ENCODE data around the gene ARHGEF38.

The ARHGEF38 gene

GRCh38 chr4:105551965-105552746 is at the start of gene ARHGEF38:
ARHGEF38 (plus strand) TSS chr4:105552620; CDS start chr4:105552766, 146 bp downstream.
- H3K27ac ChIP-seq: no peak within 1 kb of the TSS
- POLR2A ChIA-PET (ENCODE audit: low non-redundant PET): no interaction called here
- CTCF ChIA-PET: interaction anchor here (0.6 to 0.7 kb wide), 2 partner anchors 61 to 691 kb away, joined by 3 to 5 read pairs; no protein-coding TSS in a partner anchor
- peak; percentile 27 for DNase-seq (ENCODE audit: low spot score)
- no peak for TF ChIP-seq CTCF (conservative IDR thresholded peaks at IDR 0.05; ENCODE audit: low read depth)

GRCh38 chr4:105503484-105503883 is 48.9 kb upstream of the ARHGEF38 start:
- no peak for DNase-seq (ENCODE audit: low spot score)
- TF ChIP-seq CTCF (conservative IDR thresholded peaks at IDR 0.05; ENCODE audit: low read depth): no peak
- ChIA-PET CTCF (interaction anchor here (1.4 kb wide), 1 partner anchor 17 kb away, joined by 4 read pairs; no protein-coding TSS in a partner anchor), POLR2A (ENCODE audit: low non-redundant PET) (no interaction called here)
- H3K27ac ChIP-seq: no peak overlapping the region

- CTCF ChIA-PET: interaction anchor here (0.5 to 1.4 kb wide), 3 partner anchors 13 to 35 kb away, joined by 3 to 5 read pairs (median 4); no protein-coding TSS in a partner anchor
- no peak for TF ChIP-seq CTCF (conservative IDR thresholded peaks at IDR 0.05; ENCODE audit: low read depth)
- H3K27ac ChIP-seq: no peak overlapping the region
- DNase-seq (ENCODE audit: low spot score): no peak
- POLR2A ChIA-PET (ENCODE audit: low non-redundant PET): no interaction called here
These were observed 47.7 kb upstream of the ARHGEF38 start for GRCh38 chr4:105504744-105505143.

GRCh38 chr4:105509291-105509690 is 43.1 kb upstream of the ARHGEF38 start:
- no peak for DNase-seq (ENCODE audit: low spot score)
- no peak overlapping the region for H3K27ac ChIP-seq
- ChIA-PET POLR2A (ENCODE audit: low non-redundant PET) (no interaction called here), CTCF (no interaction called here)
- TF ChIP-seq CTCF (conservative IDR thresholded peaks at IDR 0.05; ENCODE audit: low read depth): no peak

GRCh38 chr4:105509714-105510113 is 42.7 kb upstream of the ARHGEF38 start:
- no peak for TF ChIP-seq CTCF (conservative IDR thresholded peaks at IDR 0.05; ENCODE audit: low read depth)
- no peak overlapping the region for H3K27ac ChIP-seq
- POLR2A ChIA-PET (ENCODE audit: low non-redundant PET): no interaction called here
- CTCF ChIA-PET: no interaction called here
- DNase-seq (ENCODE audit: low spot score): no peak

GRCh38 chr4:105510245-105510644 is 42.2 kb upstream of the ARHGEF38 start:
- ChIA-PET POLR2A (ENCODE audit: low non-redundant PET) (no interaction called here), CTCF (interaction anchor here (0.6 kb wide), 1 partner anchor 1064 kb away, joined by 3 read pairs; no protein-coding TSS in a partner anchor)
- no peak overlapping the region for H3K27ac ChIP-seq
- no peak for TF ChIP-seq CTCF (conservative IDR thresholded peaks at IDR 0.05; ENCODE audit: low read depth)
- no peak for DNase-seq (ENCODE audit: low spot score)
